Measurements from ENCODE around the gene SREK1IP1.

SREK1IP1 gene

DNA sequence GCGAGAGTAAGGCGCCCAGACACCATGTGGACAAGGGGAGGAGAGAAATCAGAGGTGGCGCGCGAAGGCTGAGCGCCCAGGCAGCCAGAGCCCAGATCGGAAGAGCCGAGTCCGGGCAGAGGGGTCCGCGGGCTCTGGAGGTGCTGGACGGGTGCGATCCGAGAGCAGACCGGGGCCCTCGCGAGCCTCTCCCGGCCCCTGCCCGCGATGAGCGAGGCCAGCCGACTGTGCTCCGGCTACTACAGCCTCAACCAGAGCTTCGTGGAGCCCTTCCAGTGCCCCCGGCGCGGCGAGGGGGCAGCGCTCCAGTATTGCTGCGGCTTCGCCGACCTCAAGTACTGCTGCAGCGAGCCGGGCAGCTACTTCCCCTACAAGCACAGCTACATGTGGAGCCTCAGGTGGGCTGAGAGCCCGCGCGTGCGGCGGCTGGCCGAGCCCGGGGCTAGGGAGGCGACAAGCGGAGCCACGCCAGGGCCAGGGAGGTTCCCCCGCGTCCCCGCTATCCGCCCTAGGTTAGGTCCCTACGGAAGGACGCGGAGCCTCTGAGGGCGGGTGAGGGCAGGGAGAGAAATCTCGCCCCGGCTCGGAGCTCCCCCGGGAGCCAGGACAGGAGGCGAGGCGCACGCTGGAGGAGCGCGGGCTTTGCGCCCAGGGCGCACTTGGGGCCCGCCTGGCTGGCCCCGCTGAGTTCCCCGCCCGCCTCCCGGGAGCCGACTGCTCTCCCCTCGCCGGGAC lies 77.9 kb downstream of the SREK1IP1 start, which contains the start of gene SHISAL2B:
SHISAL2B (plus strand) TSS at position 87 of the 735 bp plus-strand sequence; CDS start at position 208, 121 bp downstream.
- Histone ChIP-seq H2AFZ (ENCODE audit: low read depth, low read length) (peak within 1 kb of the TSS; percentile 100), H3K9me3 (ENCODE audit: low read length) (no peaks in the 10 kb centered on the region), H3K36me3 (ENCODE audit: insufficient read depth, low read length) (no peaks in the 10 kb centered on the region), H3K4me3 (ENCODE audit: low read length) (peak within 1 kb of the TSS; percentile 42), H3K27me3 (ENCODE audit: insufficient read depth, low read length) (peaks cover 72% of the 10 kb centered on the region), H3K4me1 (ENCODE audit: insufficient read depth, low read length) (peaks cover 10% of the 10 kb centered on the region)

DNA sequence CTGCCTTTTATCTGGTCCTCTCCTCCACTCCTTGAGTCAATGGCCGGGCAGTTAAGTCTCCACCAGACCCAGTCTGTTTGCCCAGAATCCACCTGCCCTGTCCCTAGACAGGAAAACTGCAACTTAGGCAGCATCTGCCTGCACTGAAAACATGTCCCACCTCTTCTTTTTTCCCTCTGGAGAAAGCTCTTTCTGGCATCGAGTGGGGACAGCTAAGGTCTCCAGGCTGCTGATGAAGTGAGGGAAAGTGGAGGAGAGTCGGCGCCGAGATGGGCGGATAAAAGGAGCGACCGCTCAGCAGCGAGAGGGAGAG lies 78.4 kb downstream of the SREK1IP1 start:
- peaks cover 10% of the 10 kb centered on the region for H3K4me1 ChIP-seq (ENCODE audit: insufficient read depth, low read length)
- H3K27me3 ChIP-seq (ENCODE audit: insufficient read depth, low read length), result peaks cover 74% of the 10 kb centered on the region
- peak overlapping the region; percentile 100 for H2AFZ ChIP-seq (ENCODE audit: low read depth, low read length)
- H3K9me3 ChIP-seq (ENCODE audit: low read length), result no peaks in the 10 kb centered on the region
- H3K36me3 ChIP-seq (ENCODE audit: insufficient read depth, low read length), result no peaks in the 10 kb centered on the region
- H3K4me3 ChIP-seq (ENCODE audit: low read length), result peak overlapping the region; percentile 42

DNA sequence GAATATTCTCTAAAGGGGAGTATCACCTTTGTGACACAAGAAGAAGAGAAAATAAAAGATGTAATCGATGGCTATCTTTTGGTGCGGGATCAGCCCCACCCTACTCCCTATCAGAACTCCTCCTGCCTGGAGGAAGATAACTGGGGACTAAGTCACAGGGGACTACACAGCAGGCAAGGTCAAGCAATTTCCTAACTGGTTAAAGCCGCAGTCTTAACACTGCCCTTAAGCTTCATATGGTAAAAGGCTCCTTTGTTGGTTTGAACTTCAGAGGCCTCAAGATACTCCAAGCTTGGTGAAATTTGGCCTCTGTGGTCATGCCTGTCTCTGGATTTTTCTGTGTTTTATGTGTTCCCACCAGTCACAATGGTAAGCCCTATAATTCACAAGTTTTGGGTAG lies 79.5 kb downstream of the SREK1IP1 start:
- H3K27me3 ChIP-seq (ENCODE audit: insufficient read depth, low read length), result peaks cover 76% of the 10 kb centered on the region
- H3K9me3 ChIP-seq (ENCODE audit: low read length), result no peaks in the 10 kb centered on the region
- H2AFZ ChIP-seq (ENCODE audit: low read depth, low read length), result no peak overlapping the region
- no peak overlapping the region for H3K4me3 ChIP-seq (ENCODE audit: low read length)
- peaks cover 10% of the 10 kb centered on the region for H3K4me1 ChIP-seq (ENCODE audit: insufficient read depth, low read length)
- H3K36me3 ChIP-seq (ENCODE audit: insufficient read depth, low read length), result no peaks in the 10 kb centered on the region

DNA sequence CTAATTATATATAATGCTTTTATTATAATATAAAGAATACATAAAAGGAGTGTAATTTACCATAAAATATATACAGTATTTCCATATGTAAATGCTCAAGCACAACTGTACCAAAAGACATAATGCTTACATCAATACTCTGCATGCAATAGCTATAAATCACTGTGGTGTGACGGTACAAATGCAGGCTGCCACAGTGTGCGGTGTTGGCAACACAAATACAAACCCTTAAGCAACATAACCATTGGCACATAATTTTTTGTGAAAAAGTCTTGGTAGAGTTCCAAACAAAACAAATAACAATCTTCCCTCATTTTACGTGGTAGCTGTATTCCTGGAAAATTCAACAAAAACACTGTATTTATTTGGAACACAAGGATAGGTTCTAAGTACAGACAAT lies 80.1 kb downstream of the SREK1IP1 start:
- Histone ChIP-seq H3K4me3 (ENCODE audit: low read length) (no peak overlapping the region), H3K27me3 (ENCODE audit: insufficient read depth, low read length) (peaks cover 73% of the 10 kb centered on the region), H3K4me1 (ENCODE audit: insufficient read depth, low read length) (peaks cover 14% of the 10 kb centered on the region), H2AFZ (ENCODE audit: low read depth, low read length) (no peak overlapping the region), H3K36me3 (ENCODE audit: insufficient read depth, low read length) (no peaks in the 10 kb centered on the region), H3K9me3 (ENCODE audit: low read length) (no peaks in the 10 kb centered on the region)

DNA sequence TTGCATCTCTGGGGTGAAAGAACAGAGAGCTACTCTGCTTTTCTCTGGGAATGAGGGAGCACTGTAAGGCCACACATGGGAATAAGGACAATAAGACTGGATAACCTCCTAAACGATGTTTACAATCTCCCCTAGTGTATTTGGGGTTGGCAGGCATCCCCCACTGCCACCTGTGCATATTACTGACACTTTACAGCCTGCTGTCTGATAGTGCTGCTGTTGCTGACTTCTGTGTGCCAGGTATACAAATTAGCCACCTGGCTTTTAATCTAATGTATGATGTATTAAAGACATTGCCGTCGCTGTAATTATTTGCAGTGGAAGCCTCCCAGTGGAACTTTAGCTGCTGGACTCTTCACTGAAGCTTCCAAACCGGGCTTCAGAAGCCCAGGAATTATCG lies 82.6 kb downstream of the SREK1IP1 start:
- Histone ChIP-seq H3K4me3 (ENCODE audit: low read length) (no peak overlapping the region), H3K27me3 (ENCODE audit: insufficient read depth, low read length) (peaks cover 55% of the 10 kb centered on the region), H3K4me1 (ENCODE audit: insufficient read depth, low read length) (peaks cover 10% of the 10 kb centered on the region), H3K9me3 (ENCODE audit: low read length) (no peaks in the 10 kb centered on the region), H3K36me3 (ENCODE audit: insufficient read depth, low read length) (no peaks in the 10 kb centered on the region), H2AFZ (ENCODE audit: low read depth, low read length) (no peak overlapping the region)

DNA sequence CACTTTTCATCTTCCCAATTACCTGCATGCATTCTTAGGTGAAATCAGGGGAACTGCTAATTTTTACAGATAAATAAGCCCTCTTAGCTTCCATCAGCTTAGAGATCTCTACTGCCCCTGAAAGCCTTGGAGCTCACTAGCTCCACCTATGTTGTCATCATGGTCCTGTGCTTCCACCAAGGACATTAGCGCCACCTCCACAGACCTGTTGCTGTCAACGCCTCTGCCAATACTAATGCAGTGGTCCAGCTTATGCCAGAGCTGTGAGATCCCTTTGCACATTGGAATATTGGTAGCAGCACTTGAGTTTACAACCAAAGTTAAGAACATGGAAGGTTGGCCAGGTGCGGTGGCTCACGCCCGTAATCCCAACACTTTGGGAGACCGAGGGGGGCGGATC lies 85.9 kb downstream of the SREK1IP1 start:
- Histone ChIP-seq H3K27me3 (ENCODE audit: insufficient read depth, low read length) (peaks cover 24% of the 10 kb centered on the region), H3K9me3 (ENCODE audit: low read length) (no peaks in the 10 kb centered on the region), H2AFZ (ENCODE audit: low read depth, low read length) (no peak overlapping the region), H3K4me3 (ENCODE audit: low read length) (no peak overlapping the region), H3K4me1 (ENCODE audit: insufficient read depth, low read length) (peaks cover 6% of the 10 kb centered on the region), H3K36me3 (ENCODE audit: insufficient read depth, low read length) (no peaks in the 10 kb centered on the region)

DNA sequence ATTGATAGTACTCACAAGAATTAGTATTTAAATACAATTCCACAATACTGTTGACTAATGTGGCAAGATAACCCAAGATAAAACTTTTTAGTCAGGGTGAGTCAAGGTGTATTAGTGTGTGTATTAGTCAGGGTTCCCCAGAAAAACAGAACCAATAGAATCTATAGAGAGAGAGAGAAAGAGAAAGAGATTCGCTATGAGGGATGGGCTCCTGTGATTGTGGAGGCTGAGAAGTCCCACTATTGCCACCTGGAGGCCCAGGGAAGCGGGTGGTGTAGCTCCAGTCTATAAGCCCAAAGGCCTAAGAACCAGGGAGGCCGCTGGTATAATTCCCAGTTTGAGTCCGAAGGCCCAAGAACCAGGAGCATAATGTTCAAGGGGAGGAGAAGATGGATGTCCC lies 88.2 kb downstream of the SREK1IP1 start:
- Histone ChIP-seq H3K9me3 (ENCODE audit: low read length) (no peaks in the 10 kb centered on the region), H2AFZ (ENCODE audit: low read depth, low read length) (no peak overlapping the region), H3K4me3 (ENCODE audit: low read length) (no peak overlapping the region), H3K36me3 (ENCODE audit: insufficient read depth, low read length) (no peaks in the 10 kb centered on the region), H3K4me1 (ENCODE audit: insufficient read depth, low read length) (peaks cover 6% of the 10 kb centered on the region), H3K27me3 (ENCODE audit: insufficient read depth, low read length) (peaks cover 3% of the 10 kb centered on the region)

DNA sequence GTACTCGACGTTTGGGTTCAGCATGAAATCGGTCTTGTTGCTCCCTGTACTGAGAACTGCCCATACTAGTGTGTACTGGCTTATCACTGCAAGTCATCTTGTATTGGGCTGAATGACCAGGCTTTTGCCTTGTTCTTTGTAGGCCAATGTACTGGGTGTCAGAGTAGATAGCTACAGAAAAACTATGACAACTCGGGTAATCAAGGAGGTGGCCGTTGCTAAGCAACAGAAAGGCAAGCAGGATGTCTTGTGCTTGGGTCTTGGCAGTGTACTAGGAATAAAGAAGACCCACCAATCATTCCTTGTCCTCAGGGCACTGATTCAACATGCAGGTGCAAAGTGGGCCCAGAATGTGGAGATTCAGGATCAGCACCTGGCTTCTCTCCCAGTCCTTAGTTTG lies 90.1 kb downstream of the SREK1IP1 start:
- Histone ChIP-seq H2AFZ (ENCODE audit: low read depth, low read length) (no peak overlapping the region), H3K36me3 (ENCODE audit: insufficient read depth, low read length) (no peaks in the 10 kb centered on the region), H3K9me3 (ENCODE audit: low read length) (no peaks in the 10 kb centered on the region), H3K4me1 (ENCODE audit: insufficient read depth, low read length) (peaks cover 3% of the 10 kb centered on the region), H3K4me3 (ENCODE audit: low read length) (no peak overlapping the region), H3K27me3 (ENCODE audit: insufficient read depth, low read length) (no peaks in the 10 kb centered on the region)

DNA sequence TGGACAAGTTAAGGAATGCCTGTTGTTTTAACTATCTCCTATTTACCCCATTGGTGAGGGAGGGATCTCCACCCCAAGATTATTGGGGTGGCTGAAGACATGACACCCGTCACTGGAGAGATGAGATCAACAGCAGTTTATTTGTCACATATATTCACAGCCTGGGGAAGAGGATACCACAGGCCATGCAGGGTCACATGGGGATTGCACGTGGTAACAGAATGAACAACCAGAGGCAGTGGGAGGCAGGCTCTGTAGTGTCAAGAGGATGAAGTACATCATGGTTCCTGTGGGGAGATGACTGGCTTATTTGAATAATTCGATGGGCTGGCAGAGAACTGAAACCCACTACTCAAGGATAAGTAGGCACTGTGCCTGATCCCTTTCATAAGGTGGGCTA lies 96.8 kb downstream of the SREK1IP1 start:
- Histone ChIP-seq H3K4me1 (ENCODE audit: insufficient read depth, low read length) (no peaks in the 10 kb centered on the region), H3K4me3 (ENCODE audit: low read length) (no peak overlapping the region)

DNA sequence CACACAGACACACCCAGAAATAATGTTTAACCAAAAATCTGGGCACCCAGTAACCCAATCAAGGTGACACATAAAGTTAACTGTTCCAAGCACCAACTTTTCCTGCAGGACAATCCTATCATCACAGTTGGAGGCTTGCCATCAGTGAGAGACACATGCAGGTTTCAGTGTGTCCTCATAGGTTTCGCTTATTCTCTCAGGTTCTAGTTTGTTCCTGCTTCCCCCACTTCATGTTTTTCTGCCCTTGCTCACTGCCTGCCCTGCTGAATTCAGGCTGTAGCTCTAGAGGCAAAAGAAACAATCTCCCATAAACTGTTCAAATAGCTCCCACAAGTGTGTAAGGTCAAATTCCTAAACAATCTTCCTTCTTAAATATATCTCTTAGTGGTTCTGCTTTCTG lies 98.2 kb downstream of the SREK1IP1 start:
- Histone ChIP-seq H3K27me3 (ENCODE audit: insufficient read depth, low read length) (no peaks in the 10 kb centered on the region), H3K4me3 (ENCODE audit: low read length) (no peak overlapping the region), H2AFZ (ENCODE audit: low read depth, low read length) (no peak overlapping the region), H3K4me1 (ENCODE audit: insufficient read depth, low read length) (no peaks in the 10 kb centered on the region), H3K9me3 (ENCODE audit: low read length) (no peaks in the 10 kb centered on the region), H3K36me3 (ENCODE audit: insufficient read depth, low read length) (no peaks in the 10 kb centered on the region)

More for the DNA sequence above, 96.8 kb downstream of the SREK1IP1 start:
- Histone ChIP-seq H2AFZ (ENCODE audit: low read depth, low read length) (no peak overlapping the region), H3K27me3 (ENCODE audit: insufficient read depth, low read length) (no peaks in the 10 kb centered on the region), H3K36me3 (ENCODE audit: insufficient read depth, low read length) (no peaks in the 10 kb centered on the region), H3K9me3 (ENCODE audit: low read length) (no peaks in the 10 kb centered on the region)
